Fibroblast of lung (primary cell): ENCODE measurements around the gene CROCC. TPM values are rescaled to one million over a fixed set of nuclear protein-coding genes. Genes with fewer than 3 reads are reported as not detected.

Experiments used
- DNase-seq, 2 donors: peaks; one replicate each; pipeline versions ENCODE4 v3.0.0 to v3.0.0-alpha.2; 2010; ENCODE audit warnings: low read depth in 2 of 2
- H2AFZ ChIP-seq: 2 replicates; pipeline ENCODE4 v1.5.1; 2012; ENCODE audit warnings: low read length, control low read depth, inconsistent platforms
- H3K27ac ChIP-seq: 2 replicates; pipeline ENCODE4 v1.5.1; 2011; ENCODE audit warnings: low read length, control low read depth; ENCODE audit not compliant: insufficient read depth
- H3K27me3 ChIP-seq: 2 replicates; pipeline ENCODE4 v1.5.1; 2011; ENCODE audit warnings: mild to moderate bottlenecking, low read length; ENCODE audit not compliant: control insufficient read depth, insufficient read depth
- H3K36me3 ChIP-seq: 2 replicates; pipeline ENCODE4 v1.5.1; 2011; ENCODE audit warnings: low read length; ENCODE audit not compliant: control insufficient read depth, insufficient read depth
- H3K4me1 ChIP-seq: 2 replicates; pipeline ENCODE4 v1.5.1; 2011; ENCODE audit warnings: low read length; ENCODE audit not compliant: control insufficient read depth, insufficient read depth; ENCODE audit errors: extremely low read depth
- H3K4me2 ChIP-seq: 2 replicates; pipeline ENCODE4 v1.5.1; 2011; ENCODE audit warnings: low read length, control low read depth; ENCODE audit not compliant: insufficient read depth; ENCODE audit errors: extremely low read depth
- H3K4me3 ChIP-seq, 4 experiments: fragments of 200-600 bp in 1 of 4; sonication (generic) in 1 of 4; replicated peaks in 1 of 4; 2 replicates each; pipeline ENCODE4 v1.5.1; 2011 to 2016; ENCODE audit warnings: low read length in 4 of 4, low read depth in 3 of 4, mild to moderate bottlenecking in 3 of 4, control low read depth in 2 of 4, inconsistent platforms in 1 of 4, mixed read lengths in 1 of 4; ENCODE audit not compliant: insufficient read depth in 1 of 4; ENCODE audit errors: control extremely low read depth in 1 of 4
- H3K79me2 ChIP-seq: 2 replicates; pipeline ENCODE4 v1.5.1; 2012; ENCODE audit warnings: mild to moderate bottlenecking, low read length, inconsistent platforms; ENCODE audit not compliant: control insufficient read depth, insufficient read depth
- H3K9ac ChIP-seq: 2 replicates; pipeline ENCODE4 v1.5.1; 2011; ENCODE audit warnings: mild to moderate bottlenecking, low read length, control low read depth; ENCODE audit not compliant: insufficient read depth
- H3K9me3 ChIP-seq: 2 replicates; pipeline ENCODE4 v1.5.1; 2012; ENCODE audit warnings: low read depth, low read length; ENCODE audit not compliant: control insufficient read depth, insufficient read depth
- H4K20me1 ChIP-seq: 2 replicates; pipeline ENCODE4 v1.5.1; 2011; ENCODE audit warnings: low read length; ENCODE audit not compliant: control insufficient read depth, insufficient read depth; ENCODE audit errors: extremely low read depth
- CTCF ChIP-seq, 2 donors: IDR thresholded peaks in 1 of 2; conservative IDR thresholded peaks in 1 of 2; 1 replicate in 1 of 2; 2 replicates in 1 of 2; pipeline ENCODE4 v1.5.1; 2011 to 2012; ENCODE audit warnings: low read length in 2 of 2, control low read depth in 1 of 2, inconsistent platforms in 1 of 2, low read depth in 1 of 2, mild to moderate bottlenecking in 1 of 2
- EZH2 ChIP-seq: IDR thresholded peaks from 2 replicates; pipeline ENCODE4 v1.5.1; 2012; ENCODE audit warnings: low read length, control low read depth, mild to moderate bottlenecking; ENCODE audit errors: missing control alignments
- polyA plus RNA-seq, 2 donors: library from polyadenylated mRNA; depleted of rRNA in 1 of 2; stranded (reverse) in 1 of 2; unstranded in 1 of 2; fragments of >200 nt; gene quantifications; 2 replicates each; pipeline ENCODE4 v1.2.1, GENCODE V29; 2011 to 2012; ENCODE audit warnings: missing spikeins in 1 of 2
- total RNA-seq: library from RNA; depleted of rRNA; stranded (reverse); fragments of >200 nt; gene quantifications from 2 replicates; pipeline ENCODE4 v1.2.1, GENCODE V29; 2014

The CROCC gene
- total and polyA plus RNA-seq, 2 donors (not counting 1 experiment from before 2014, with no cell fraction given), result 3.8 to 20.3 TPM

- no peak overlapping the region for H3K4me2 ChIP-seq
- no peaks in the 10 kb centered on the region for H3K9me3 ChIP-seq
- H3K27me3 ChIP-seq, result no peaks in the 10 kb centered on the region
- no peaks in the 10 kb centered on the region for H4K20me1 ChIP-seq
- H3K27ac ChIP-seq, result no peak overlapping the region
- peaks cover 4% of the 10 kb centered on the region for H3K36me3 ChIP-seq
- no peak overlapping the region for H3K4me3 ChIP-seq
- DNase-seq, result no peak
- H3K9ac ChIP-seq, result no peak overlapping the region
- no peak overlapping the region for H2AFZ ChIP-seq
- no peaks in the 10 kb centered on the region for H3K4me1 ChIP-seq
- TF ChIP-seq EZH2 (no peak), CTCF (conservative IDR thresholded peaks at IDR 0.05 in 1 of 2, IDR thresholded peaks at IDR 0.05 in 1 of 2; ENCODE audit: low read depth in 1 of 2, low read length in 2 of 2) (no peak)
- H3K79me2 ChIP-seq, result no peaks in the 10 kb centered on the region
Measured at GRCh38 chr1:16992675-16993074, 70.9 kb downstream of the CROCC start.

DNA sequence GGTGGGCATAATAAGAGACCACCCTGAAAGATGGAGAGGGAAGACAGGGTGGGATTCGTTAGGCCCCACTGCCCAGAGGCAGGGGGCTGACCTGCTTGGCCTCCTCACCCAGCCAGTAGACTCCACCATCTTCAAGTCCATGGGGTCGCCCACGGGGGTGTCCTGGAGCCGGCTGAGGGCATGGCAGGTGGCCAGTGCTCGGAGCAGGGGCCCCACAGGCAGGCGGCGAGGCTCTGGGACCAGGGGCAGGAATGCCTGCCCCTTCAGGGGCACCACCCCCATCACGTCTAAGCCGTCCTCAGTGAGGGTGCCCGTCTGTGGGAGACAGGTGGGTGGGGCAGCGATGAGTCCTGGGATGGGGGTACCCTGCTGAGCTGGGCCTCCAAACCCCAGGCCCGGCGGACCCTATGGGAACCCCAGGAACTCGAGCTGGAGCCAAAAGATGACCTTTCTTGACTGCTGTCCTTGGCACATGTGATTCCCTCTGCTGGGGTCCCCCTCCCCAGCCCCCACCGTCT lies 71.8 kb downstream of the CROCC start:
- Histone ChIP-seq H3K27me3 (no peaks in the 10 kb centered on the region), H3K4me3 (no peak overlapping the region), H3K4me2 (no peak overlapping the region), H3K27ac (no peak overlapping the region), H4K20me1 (no peaks in the 10 kb centered on the region), H3K4me1 (no peaks in the 10 kb centered on the region), H3K36me3 (peaks cover 1% of the 10 kb centered on the region), H2AFZ (no peak overlapping the region), H3K9ac (no peak overlapping the region), H3K79me2 (no peaks in the 10 kb centered on the region), H3K9me3 (no peaks in the 10 kb centered on the region)
- DNase-seq, result no peak
- no peak for TF ChIP-seq EZH2
- no peak for TF ChIP-seq CTCF (conservative IDR thresholded peaks at IDR 0.05 in 1 of 2, IDR thresholded peaks at IDR 0.05 in 1 of 2; ENCODE audit: low read depth in 1 of 2, low read length in 2 of 2)

DNA sequence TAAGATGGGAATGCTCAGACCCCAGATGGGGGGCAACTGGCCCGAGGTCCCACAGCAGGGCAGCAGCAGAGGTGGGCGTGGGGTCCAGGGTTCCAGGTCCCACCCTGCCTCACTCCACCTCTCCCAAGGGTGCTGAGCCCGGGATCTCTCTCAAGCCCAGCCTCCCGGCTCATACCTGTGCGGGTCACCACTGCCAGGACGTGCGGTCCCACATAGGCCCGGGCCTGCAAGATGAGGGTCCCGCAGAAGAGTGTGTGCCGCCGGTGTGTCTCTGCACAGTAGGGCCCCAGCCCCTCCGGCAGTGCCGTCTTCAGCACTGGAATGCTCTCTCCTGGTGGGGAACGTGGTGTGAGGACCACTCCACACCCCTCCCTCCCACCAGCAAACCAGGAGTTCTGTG lies 75.1 kb downstream of the CROCC start:
- peaks cover 5% of the 10 kb centered on the region for H3K36me3 ChIP-seq

More for the DNA sequence above, 75.1 kb downstream of the CROCC start:
- Histone ChIP-seq H3K9ac (no peak overlapping the region), H3K4me2 (no peak overlapping the region), H3K27ac (no peak overlapping the region), H3K79me2 (no peaks in the 10 kb centered on the region), H3K9me3 (no peaks in the 10 kb centered on the region), H3K27me3 (no peaks in the 10 kb centered on the region), H3K4me3 (no peak overlapping the region), H3K4me1 (no peaks in the 10 kb centered on the region), H4K20me1 (no peaks in the 10 kb centered on the region), H2AFZ (no peak overlapping the region)
- TF ChIP-seq EZH2 (no peak), CTCF (conservative IDR thresholded peaks at IDR 0.05 in 1 of 2, IDR thresholded peaks at IDR 0.05 in 1 of 2; ENCODE audit: low read depth in 1 of 2, low read length in 2 of 2) (no peak)
- no peak for DNase-seq
